Calu3 (cell line): ENCODE data around the gene SNTG2. TPM values are rescaled to one million over a fixed set of nuclear protein-coding genes. Genes with fewer than 3 reads are reported as not detected.
"Not testable (repeated sequence)": the region's sequence is repeated elsewhere in the genome, so short reads cannot be mapped to it uniquely, and the experiment has no call there.

Experiments
- BruUV-seq: library from RNA; stranded (reverse); fragments of 400-500 nt; replicated peaks from 2 replicates; lab custom pipeline; 2021; lab: Mats Ljungman, UMichigan
- CTCF ChIA-PET: fragments of 300-600 bp; sonication (Branson Sonifier 250); formaldehyde crosslinking; loops from one replicate; lab custom pipeline; 2022; ENCODE audit warnings: antibody characterized with exemption; lab: Charles Lee
- DNase-seq: peaks from one replicate; pipeline ENCODE4 v3.0.0; 2022
- H3K27ac Mint-ChIP-seq: one replicate; pipeline ENCODE4 v1.8.0; 2022; ENCODE audit warnings: mixed read lengths; ENCODE audit not compliant: unreplicated experiment
- H3K27me3 Mint-ChIP-seq: one replicate; pipeline ENCODE4 v1.8.0; 2022; ENCODE audit warnings: mixed read lengths; ENCODE audit not compliant: unreplicated experiment
- H3K36me3 Mint-ChIP-seq: one replicate; pipeline ENCODE4 v1.8.0; 2022; ENCODE audit warnings: mild to moderate bottlenecking, moderate library complexity, mixed read lengths; ENCODE audit not compliant: insufficient read depth, unreplicated experiment
- H3K4me1 Mint-ChIP-seq: one replicate; pipeline ENCODE4 v1.8.0; 2022; ENCODE audit warnings: mild to moderate bottlenecking, low read depth, mixed read lengths; ENCODE audit not compliant: unreplicated experiment
- H3K4me3 Mint-ChIP-seq: one replicate; pipeline ENCODE4 v1.8.0; 2022; ENCODE audit warnings: mild to moderate bottlenecking, low read depth, moderate library complexity, mixed read lengths; ENCODE audit not compliant: unreplicated experiment
- H3K9me3 Mint-ChIP-seq: one replicate; pipeline ENCODE4 v1.8.0; 2022; ENCODE audit warnings: low read depth, mixed read lengths; ENCODE audit not compliant: unreplicated experiment
- intact Hi-C: fragments of 100-400 bp; cut with micrococcal nuclease; formaldehyde crosslinking; loops from one replicate; pipeline ENCODE4 v1.10.0; 2022; ENCODE audit not compliant: unreplicated experiment
- total RNA-seq: library from RNA; stranded (reverse); gene quantifications from 2 replicates; pipeline ENCODE4 v1.2.3, GENCODE V29; 2022
- TF ChIP-seq, protein P1 (sequence below): fragments of 200-600 bp; IDR thresholded peaks from one replicate; pipeline ENCODE4 v1.8.0; 2022; ENCODE audit warnings: antibody characterized with exemption; ENCODE audit not compliant: unreplicated experiment

Gene SNTG2
- total RNA-seq, 1 experiment from 2014 or later = not detected

DNA sequence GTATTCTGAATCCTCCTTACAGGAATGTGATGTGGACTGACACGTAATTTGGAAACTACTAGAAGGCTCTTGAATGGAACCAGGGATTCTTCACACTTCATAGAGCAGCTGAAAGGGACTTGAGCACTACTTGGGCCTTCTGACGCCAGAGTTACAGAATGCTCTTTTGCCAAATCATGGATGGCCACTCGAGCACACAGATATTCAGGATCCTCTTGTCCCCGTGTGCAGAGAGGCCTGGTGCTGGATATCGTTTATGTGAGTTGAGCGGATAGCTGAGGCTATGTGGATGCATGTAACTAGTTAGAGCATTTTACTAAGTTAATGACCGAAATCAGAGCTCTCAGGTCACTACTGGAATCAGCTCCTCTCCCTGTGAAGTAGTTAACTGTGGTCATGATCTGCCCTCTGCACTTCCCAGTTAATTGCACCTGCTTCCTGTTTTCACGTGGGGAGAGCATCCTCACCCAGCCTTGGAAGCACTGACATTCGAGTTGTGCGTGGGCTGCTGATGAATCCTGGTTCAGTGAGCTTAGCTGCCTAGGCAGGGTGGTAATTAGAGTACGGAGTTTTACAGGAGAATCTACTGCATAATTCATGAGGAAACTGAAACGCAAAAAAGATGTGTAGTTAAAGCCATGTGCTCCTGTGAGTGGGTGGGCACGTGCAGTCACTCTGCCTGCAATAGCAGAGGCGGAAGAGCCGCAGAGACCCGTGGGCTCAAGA, 457.5 kb downstream of the SNTG2 start:
- TF ChIP-seq, protein P1, sequence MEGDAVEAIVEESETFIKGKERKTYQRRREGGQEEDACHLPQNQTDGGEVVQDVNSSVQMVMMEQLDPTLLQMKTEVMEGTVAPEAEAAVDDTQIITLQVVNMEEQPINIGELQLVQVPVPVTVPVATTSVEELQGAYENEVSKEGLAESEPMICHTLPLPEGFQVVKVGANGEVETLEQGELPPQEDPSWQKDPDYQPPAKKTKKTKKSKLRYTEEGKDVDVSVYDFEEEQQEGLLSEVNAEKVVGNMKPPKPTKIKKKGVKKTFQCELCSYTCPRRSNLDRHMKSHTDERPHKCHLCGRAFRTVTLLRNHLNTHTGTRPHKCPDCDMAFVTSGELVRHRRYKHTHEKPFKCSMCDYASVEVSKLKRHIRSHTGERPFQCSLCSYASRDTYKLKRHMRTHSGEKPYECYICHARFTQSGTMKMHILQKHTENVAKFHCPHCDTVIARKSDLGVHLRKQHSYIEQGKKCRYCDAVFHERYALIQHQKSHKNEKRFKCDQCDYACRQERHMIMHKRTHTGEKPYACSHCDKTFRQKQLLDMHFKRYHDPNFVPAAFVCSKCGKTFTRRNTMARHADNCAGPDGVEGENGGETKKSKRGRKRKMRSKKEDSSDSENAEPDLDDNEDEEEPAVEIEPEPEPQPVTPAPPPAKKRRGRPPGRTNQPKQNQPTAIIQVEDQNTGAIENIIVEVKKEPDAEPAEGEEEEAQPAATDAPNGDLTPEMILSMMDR = no peak
- no peaks in the 10 kb centered on the region for H3K4me1 Mint-ChIP-seq
- H3K36me3 Mint-ChIP-seq = no peaks in the 10 kb centered on the region
- CTCF ChIA-PET = no interaction called here
- H3K9me3 Mint-ChIP-seq = peaks cover 18% of the 10 kb centered on the region
- H3K4me3 Mint-ChIP-seq = no peak overlapping the region
- intact Hi-C loops = no loop called here
- H3K27me3 Mint-ChIP-seq = no peaks in the 10 kb centered on the region
- no peak overlapping the region for H3K27ac Mint-ChIP-seq
- DNase-seq = no peak
- no TSS peak for BruUV-seq

DNA sequence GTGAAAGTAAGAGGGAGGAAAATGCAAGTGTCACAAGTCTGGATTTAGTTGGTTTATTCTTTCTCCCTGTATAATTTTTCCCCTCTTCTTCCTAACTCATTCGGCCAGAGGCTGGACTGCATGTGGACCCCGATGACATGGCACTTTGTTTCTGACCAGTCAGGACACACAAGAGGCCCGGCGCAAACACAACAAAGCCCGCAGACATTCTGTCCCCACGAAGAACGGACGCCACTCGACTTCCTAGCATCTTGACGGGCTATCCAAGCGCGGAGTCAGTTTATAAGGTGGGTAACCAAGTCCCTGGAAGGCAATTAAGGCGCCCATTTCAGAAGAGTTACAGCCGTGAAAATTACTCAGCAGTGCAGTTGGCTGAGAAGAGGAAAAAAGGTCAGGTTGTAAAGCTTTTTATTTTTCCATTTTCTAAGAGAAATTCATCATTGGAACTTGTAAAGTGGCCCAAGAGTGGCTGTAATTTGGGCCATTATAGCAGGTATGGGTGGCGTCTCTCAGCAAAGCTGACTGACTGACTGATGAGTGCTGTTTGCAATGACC, 462.6 kb downstream of the SNTG2 start, which contains the start of gene TPO:
Gene TPO, plus strand, starts transcription at position 308 of the 555 bp plus-strand sequence. CDS start 946 bp downstream, outside the sequence.
- Mint-ChIP-seq H3K27ac (no peak within 1 kb of the TSS), H3K27me3 (no peaks in the 10 kb centered on the region), H3K4me3 (no peak within 1 kb of the TSS), H3K36me3 (no peaks in the 10 kb centered on the region), H3K9me3 (peaks cover 2% of the 10 kb centered on the region), H3K4me1 (no peaks in the 10 kb centered on the region)
- no peak for DNase-seq
- BruUV-seq = no TSS peak
- intact Hi-C loops = no loop called here
- CTCF ChIA-PET = no interaction called here
- TF ChIP-seq, protein P1 = no peak

DNA sequence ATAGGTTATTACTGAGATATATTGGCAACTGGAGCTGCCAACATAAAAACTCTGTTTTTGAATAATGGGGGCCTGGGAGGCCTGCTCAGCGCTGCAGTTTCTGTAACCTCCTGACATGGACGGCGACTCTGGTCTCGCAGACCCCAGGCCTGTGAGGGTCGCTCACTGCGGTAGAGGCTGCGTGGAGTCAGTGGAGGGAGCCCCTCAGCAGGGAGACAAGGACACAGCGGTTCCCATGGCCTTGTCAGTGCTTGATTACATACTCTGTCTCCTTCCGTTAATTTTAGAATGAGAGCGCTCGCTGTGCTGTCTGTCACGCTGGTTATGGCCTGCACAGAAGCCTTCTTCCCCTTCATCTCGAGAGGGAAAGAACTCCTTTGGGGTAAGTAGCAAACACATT, 463.5 kb downstream of the SNTG2 start:
- BruUV-seq = no TSS peak
- intact Hi-C loops = no loop called here
- Mint-ChIP-seq H3K4me3 (no peak overlapping the region), H3K27me3 (no peaks in the 10 kb centered on the region), H3K9me3 (no peaks in the 10 kb centered on the region), H3K36me3 (no peaks in the 10 kb centered on the region), H3K27ac (no peak overlapping the region), H3K4me1 (no peaks in the 10 kb centered on the region)
- CTCF ChIA-PET = no interaction called here
- TF ChIP-seq, protein P1 = no peak
- DNase-seq = no peak

DNA sequence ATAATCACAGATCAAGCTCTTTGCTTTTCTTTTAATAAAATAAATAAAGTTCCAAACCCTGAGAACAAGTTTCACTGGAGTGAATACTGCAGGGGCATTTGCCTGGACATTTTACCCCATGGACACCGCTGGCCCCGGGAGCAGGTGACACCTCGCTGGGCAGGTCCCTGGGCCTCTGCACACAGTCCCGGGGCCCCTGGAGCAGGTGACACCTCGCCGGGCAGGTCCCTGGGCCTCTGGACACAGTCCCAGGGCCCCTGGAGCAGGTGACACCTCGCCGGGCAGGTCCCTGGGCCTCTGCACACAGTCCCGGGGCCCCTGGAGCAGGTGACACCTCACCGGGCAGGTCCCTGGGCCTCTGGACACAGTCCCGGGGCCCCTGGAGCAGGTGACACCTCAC, 464.3 kb downstream of the SNTG2 start:
- H3K4me3 Mint-ChIP-seq, H3K4me1 Mint-ChIP-seq, DNase-seq, H3K27ac Mint-ChIP-seq, H3K27me3 Mint-ChIP-seq, H3K36me3 Mint-ChIP-seq, H3K9me3 Mint-ChIP-seq, BruUV-seq, intact Hi-C loops, CTCF ChIA-PET: not testable (repeated sequence)

DNA sequence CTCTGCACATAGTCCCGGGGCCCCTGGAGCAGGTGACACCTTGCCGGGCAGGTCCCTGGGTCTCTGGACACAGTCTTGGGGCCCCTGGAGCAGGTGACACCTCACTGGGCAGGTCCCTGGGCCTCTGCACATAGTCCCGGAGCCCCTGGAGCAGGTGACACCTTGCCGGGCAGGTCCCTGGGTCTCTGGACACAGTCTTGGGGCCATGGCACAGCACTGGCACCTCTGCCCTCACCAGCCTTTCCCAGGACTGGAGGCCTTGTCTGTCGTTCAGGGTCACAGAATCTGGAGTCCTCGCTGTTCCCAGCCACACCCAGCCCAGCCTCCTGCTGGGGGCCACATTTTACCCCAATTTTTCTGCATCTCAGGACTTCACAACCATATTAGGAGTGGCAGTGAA, 464.9 kb downstream of the SNTG2 start:
- H3K9me3 Mint-ChIP-seq = peaks cover 4% of the 10 kb centered on the region
- H3K36me3 Mint-ChIP-seq = no peaks in the 10 kb centered on the region
- intact Hi-C loops = no loop called here
- H3K4me1 Mint-ChIP-seq = no peaks in the 10 kb centered on the region
- H3K27me3 Mint-ChIP-seq = no peaks in the 10 kb centered on the region
- CTCF ChIA-PET = no interaction called here
- H3K4me3 Mint-ChIP-seq = no peak overlapping the region
- no peak overlapping the region for H3K27ac Mint-ChIP-seq
- DNase-seq = no peak
- TF ChIP-seq, protein P1 = no peak
- no TSS peak for BruUV-seq
